Neural cell (in vitro differentiated cells): ENCODE data around the gene SUN1. TPM values are rescaled to one million over a fixed set of nuclear protein-coding genes. Genes with fewer than 3 reads are reported as not detected.

Experiments
- H2AFZ ChIP-seq: fragments of 200-600, 300-800 bp; sonication (generic), shearing (Covaris generic); 2 replicates; pipeline ENCODE4 v1.6.0; 2014; ENCODE audit warnings: low read depth, mild to moderate bottlenecking, antibody characterized with exemption, low read length, moderate library complexity
- H3F3A ChIP-seq: fragments of 200-600 bp; shearing (Covaris generic); 2 replicates; pipeline ENCODE4 v1.6.1; 2016; ENCODE audit warnings: mild to moderate bottlenecking, moderate library complexity, mixed read lengths, antibody characterized with exemption, low read length; ENCODE audit not compliant: insufficient read depth, poor library complexity, severe bottlenecking
- H3K27ac ChIP-seq: fragments of 200-600, 300-800 bp; sonication (generic), shearing (Covaris generic); 2 replicates; pipeline ENCODE4 v1.5.1; 2014; ENCODE audit warnings: mild to moderate bottlenecking, low read length, moderate library complexity
- H3K27me3 ChIP-seq: fragments of 300-800, 200-600 bp; sonication (generic), shearing (Covaris generic); 2 replicates; pipeline ENCODE4 v1.6.0; 2014; ENCODE audit warnings: mild to moderate bottlenecking, low read depth, low read length, moderate library complexity; ENCODE audit not compliant: insufficient read depth
- H3K36me3 ChIP-seq: fragments of 300-800, 200-600 bp; sonication (generic), shearing (Covaris generic); 2 replicates; pipeline ENCODE4 v1.5.1; 2014; ENCODE audit warnings: mild to moderate bottlenecking, antibody characterized with exemption, low read length, moderate library complexity; ENCODE audit not compliant: insufficient read depth
- H3K4me2 ChIP-seq: fragments of 300-800, 200-600 bp; sonication (generic), shearing (Covaris generic); 2 replicates; pipeline ENCODE4 v1.6.0; 2014; ENCODE audit warnings: mild to moderate bottlenecking, low read length
- H3K4me3 ChIP-seq: fragments of 300-800, 200-600 bp; sonication (generic), shearing (Covaris generic); 2 replicates; pipeline ENCODE4 v1.5.1; 2014; ENCODE audit warnings: mild to moderate bottlenecking, low read length, moderate library complexity
- H3K79me2 ChIP-seq: fragments of 200-600 bp; shearing (Covaris generic); replicated peaks from 2 replicates; pipeline ENCODE4 v1.6.0; 2014; ENCODE audit warnings: mild to moderate bottlenecking, low read length, moderate library complexity; ENCODE audit not compliant: insufficient read depth
- H3K9ac ChIP-seq: fragments of 300-800, 200-600 bp; sonication (generic), shearing (Covaris generic); 2 replicates; pipeline ENCODE4 v1.6.1; 2016; ENCODE audit warnings: mild to moderate bottlenecking, low read length, mixed read lengths
- H3K9me2 ChIP-seq: fragments of 200-600 bp; shearing (Covaris generic); 2 replicates; pipeline ENCODE4 v1.6.1; 2016; ENCODE audit warnings: mild to moderate bottlenecking, low read length, mixed read lengths; ENCODE audit not compliant: insufficient read depth
- H3K9me3 ChIP-seq: fragments of 200-600, 300-800 bp; sonication (generic), shearing (Covaris generic); 2 replicates; pipeline ENCODE4 v1.6.1; 2016; ENCODE audit warnings: mild to moderate bottlenecking, mixed run types, low read length, moderate library complexity, mixed read lengths
- H4K20me1 ChIP-seq: fragments of 200-600 bp; shearing (Covaris generic); 2 replicates; pipeline ENCODE4 v1.6.1; 2016; ENCODE audit warnings: mild to moderate bottlenecking, mixed run types; ENCODE audit not compliant: insufficient read depth
- EP300 ChIP-seq: fragments of 450-650 bp; conservative IDR thresholded peaks from 2 replicates; pipeline ENCODE4 v1.6.1; 2014; ENCODE audit warnings: antibody characterized with exemption, mild to moderate bottlenecking, moderate library complexity; ENCODE audit not compliant: poor library complexity, severe bottlenecking
- EZH2 ChIP-seq: fragments of 200-600, 300-800 bp; shearing (Covaris generic), sonication (generic); IDR thresholded peaks from 2 replicates; pipeline ENCODE4 v1.6.1; 2014; ENCODE audit warnings: antibody characterized with exemption, low read length, borderline replicate concordance, mild to moderate bottlenecking; ENCODE audit not compliant: insufficient read depth, poor library complexity, severe bottlenecking
- MXI1 ChIP-seq: fragments of 450-650 bp; conservative IDR thresholded peaks from 2 replicates; pipeline ENCODE4 v1.6.1; 2014; ENCODE audit warnings: antibody characterized with exemption, mild to moderate bottlenecking; ENCODE audit not compliant: poor library complexity, severe bottlenecking
- POLR2AphosphoS5 ChIP-seq: IDR thresholded peaks from 2 replicates; pipeline ENCODE4 v1.6.1; 2012
- RAD21 ChIP-seq: fragments of 450-650 bp; conservative IDR thresholded peaks from 2 replicates; pipeline ENCODE4 v1.6.1; 2014; ENCODE audit warnings: antibody characterized with exemption, mild to moderate bottlenecking, moderate library complexity
- SMC3 ChIP-seq: fragments of 450-650 bp; conservative IDR thresholded peaks from 2 replicates; pipeline ENCODE4 v1.6.1; 2014; ENCODE audit warnings: antibody characterized with exemption, mild to moderate bottlenecking, moderate library complexity; ENCODE audit not compliant: poor library complexity
- TAF1 ChIP-seq: IDR thresholded peaks from 2 replicates; pipeline ENCODE4 v1.6.1; 2012; ENCODE audit warnings: low read depth
- polyA plus RNA-seq: library from polyadenylated mRNA; depleted of rRNA; stranded (reverse); fragments of >200 nt; gene quantifications from 2 replicates; pipeline ENCODE4 v1.2.3, GENCODE V29; 2014
- TF ChIP-seq, protein P1 (sequence below): fragments of 450-650 bp; IDR thresholded peaks from 2 replicates; pipeline ENCODE4 v1.5.1; 2014; ENCODE audit warnings: antibody characterized with exemption, mild to moderate bottlenecking, moderate library complexity; ENCODE audit not compliant: poor library complexity, severe bottlenecking
- TF ChIP-seq, protein P2 (sequence below): IDR thresholded peaks from 2 replicates; pipeline ENCODE4 v1.6.1; 2012; ENCODE audit warnings: borderline replicate concordance

SUN1 gene
- polyA plus RNA-seq, 1 donor from 2014 or later: 309 TPM

DNA sequence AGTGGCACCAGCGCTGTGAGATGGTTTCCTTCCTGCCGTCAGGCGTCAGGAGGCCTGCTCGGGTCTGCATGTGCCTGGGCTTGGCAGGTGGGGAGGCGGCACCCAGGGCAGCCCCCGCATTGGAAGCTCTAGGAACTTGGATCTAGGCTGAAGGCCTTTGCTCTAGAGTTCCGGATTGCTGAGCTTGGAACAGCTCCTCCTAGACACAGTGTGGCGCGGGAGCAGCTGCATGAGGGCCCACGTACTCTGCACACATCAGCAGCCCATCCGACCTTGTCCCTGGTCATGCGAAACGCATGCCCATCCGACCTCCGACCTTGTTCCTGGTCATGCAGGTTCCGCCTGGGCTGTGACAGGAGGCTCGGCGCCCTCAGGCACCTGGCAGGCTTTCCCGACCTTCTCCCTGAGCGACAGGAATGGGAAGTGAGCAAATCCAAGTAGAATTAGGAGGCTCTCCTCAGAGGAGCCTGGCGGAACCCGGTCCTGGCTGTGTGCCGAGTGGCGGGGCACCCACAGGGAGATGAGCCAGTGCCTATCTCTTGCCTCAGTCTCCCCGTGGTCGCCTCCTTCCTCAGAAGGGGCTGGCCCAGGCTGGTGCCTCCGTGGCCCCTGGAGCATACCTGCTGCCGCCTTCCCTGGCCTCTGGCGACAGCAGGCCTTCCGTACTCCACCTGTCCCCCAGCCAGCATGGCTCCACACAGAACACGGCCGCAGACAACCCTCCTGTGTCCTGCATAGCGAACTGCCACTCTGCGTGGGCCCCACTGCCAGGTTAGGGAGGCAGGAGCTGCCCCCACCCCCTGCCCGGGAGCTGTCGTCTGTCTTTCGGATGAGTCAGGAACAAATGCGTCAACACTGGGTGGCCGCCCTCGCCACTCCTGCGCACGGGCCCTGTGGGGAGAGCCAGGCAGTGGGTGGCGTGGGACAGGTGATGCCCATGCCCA, 56.1 kb downstream of the SUN1 start:
- no peaks in the 10 kb centered on the region for H3K36me3 ChIP-seq
- no peak overlapping the region for H3K27ac ChIP-seq
- no peaks in the 10 kb centered on the region for H4K20me1 ChIP-seq
- peaks cover 7% of the 10 kb centered on the region for H3K79me2 ChIP-seq
- H2AFZ ChIP-seq: no peak overlapping the region
- no peaks in the 10 kb centered on the region for H3K9me2 ChIP-seq
- no peaks in the 10 kb centered on the region for H3F3A ChIP-seq
- TF ChIP-seq, protein P1, sequence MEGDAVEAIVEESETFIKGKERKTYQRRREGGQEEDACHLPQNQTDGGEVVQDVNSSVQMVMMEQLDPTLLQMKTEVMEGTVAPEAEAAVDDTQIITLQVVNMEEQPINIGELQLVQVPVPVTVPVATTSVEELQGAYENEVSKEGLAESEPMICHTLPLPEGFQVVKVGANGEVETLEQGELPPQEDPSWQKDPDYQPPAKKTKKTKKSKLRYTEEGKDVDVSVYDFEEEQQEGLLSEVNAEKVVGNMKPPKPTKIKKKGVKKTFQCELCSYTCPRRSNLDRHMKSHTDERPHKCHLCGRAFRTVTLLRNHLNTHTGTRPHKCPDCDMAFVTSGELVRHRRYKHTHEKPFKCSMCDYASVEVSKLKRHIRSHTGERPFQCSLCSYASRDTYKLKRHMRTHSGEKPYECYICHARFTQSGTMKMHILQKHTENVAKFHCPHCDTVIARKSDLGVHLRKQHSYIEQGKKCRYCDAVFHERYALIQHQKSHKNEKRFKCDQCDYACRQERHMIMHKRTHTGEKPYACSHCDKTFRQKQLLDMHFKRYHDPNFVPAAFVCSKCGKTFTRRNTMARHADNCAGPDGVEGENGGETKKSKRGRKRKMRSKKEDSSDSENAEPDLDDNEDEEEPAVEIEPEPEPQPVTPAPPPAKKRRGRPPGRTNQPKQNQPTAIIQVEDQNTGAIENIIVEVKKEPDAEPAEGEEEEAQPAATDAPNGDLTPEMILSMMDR: no peak
- TF ChIP-seq, protein P2, sequence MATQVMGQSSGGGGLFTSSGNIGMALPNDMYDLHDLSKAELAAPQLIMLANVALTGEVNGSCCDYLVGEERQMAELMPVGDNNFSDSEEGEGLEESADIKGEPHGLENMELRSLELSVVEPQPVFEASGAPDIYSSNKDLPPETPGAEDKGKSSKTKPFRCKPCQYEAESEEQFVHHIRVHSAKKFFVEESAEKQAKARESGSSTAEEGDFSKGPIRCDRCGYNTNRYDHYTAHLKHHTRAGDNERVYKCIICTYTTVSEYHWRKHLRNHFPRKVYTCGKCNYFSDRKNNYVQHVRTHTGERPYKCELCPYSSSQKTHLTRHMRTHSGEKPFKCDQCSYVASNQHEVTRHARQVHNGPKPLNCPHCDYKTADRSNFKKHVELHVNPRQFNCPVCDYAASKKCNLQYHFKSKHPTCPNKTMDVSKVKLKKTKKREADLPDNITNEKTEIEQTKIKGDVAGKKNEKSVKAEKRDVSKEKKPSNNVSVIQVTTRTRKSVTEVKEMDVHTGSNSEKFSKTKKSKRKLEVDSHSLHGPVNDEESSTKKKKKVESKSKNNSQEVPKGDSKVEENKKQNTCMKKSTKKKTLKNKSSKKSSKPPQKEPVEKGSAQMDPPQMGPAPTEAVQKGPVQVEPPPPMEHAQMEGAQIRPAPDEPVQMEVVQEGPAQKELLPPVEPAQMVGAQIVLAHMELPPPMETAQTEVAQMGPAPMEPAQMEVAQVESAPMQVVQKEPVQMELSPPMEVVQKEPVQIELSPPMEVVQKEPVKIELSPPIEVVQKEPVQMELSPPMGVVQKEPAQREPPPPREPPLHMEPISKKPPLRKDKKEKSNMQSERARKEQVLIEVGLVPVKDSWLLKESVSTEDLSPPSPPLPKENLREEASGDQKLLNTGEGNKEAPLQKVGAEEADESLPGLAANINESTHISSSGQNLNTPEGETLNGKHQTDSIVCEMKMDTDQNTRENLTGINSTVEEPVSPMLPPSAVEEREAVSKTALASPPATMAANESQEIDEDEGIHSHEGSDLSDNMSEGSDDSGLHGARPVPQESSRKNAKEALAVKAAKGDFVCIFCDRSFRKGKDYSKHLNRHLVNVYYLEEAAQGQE: no peak
- TF ChIP-seq MXI1 (no peak), EZH2 (no peak), TAF1 (no peak), POLR2AphosphoS5 (no peak), RAD21 (no peak), SMC3 (no peak)
- H3K9me3 ChIP-seq: no peaks in the 10 kb centered on the region
- no peak overlapping the region for H3K4me2 ChIP-seq
- no peak overlapping the region for H3K9ac ChIP-seq
- H3K27me3 ChIP-seq: no peaks in the 10 kb centered on the region
- no peak overlapping the region for H3K4me3 ChIP-seq

DNA sequence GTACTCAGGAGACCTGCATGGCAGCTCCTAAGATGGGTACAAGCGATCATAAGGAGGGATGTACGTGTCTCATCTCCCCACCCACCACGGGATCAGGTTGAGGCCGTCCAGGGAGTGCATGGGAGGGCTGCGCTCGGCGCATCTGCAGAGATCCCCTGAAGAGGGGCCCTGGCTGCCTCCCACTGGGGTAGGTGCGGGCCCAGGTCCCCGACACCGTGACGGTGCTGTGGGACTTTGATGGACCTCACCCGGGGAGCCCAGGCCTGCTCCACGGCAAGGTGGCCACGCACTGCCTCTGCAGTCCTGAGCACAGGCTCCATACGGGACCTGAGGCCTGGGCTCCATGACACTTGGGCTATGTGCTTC, 56.7 kb downstream of the SUN1 start:
- no peaks in the 10 kb centered on the region for H3K36me3 ChIP-seq
- H2AFZ ChIP-seq: no peak overlapping the region
- no peaks in the 10 kb centered on the region for H3K9me2 ChIP-seq
- H3F3A ChIP-seq: no peaks in the 10 kb centered on the region
- no peaks in the 10 kb centered on the region for H3K27me3 ChIP-seq
- no peak overlapping the region for H3K4me2 ChIP-seq
- TF ChIP-seq TAF1: no peak
- TF ChIP-seq, protein P1: no peak
- no peak for TF ChIP-seq RAD21
- no peak for TF ChIP-seq EP300
- TF ChIP-seq MXI1: no peak
- TF ChIP-seq, protein P2: no peak
- TF ChIP-seq POLR2AphosphoS5: no peak
- no peak for TF ChIP-seq SMC3
- no peak for TF ChIP-seq EZH2
- no peak overlapping the region for H3K27ac ChIP-seq
- H3K9me3 ChIP-seq: no peaks in the 10 kb centered on the region
- no peak overlapping the region for H3K9ac ChIP-seq
- H3K79me2 ChIP-seq: peaks cover 7% of the 10 kb centered on the region
- no peak overlapping the region for H3K4me3 ChIP-seq
- no peaks in the 10 kb centered on the region for H4K20me1 ChIP-seq
